ENCODE data around the gene NR1I3.

Gene NR1I3

GRCh38 chr1:161187311-161187710, 50.7 kb downstream of the NR1I3 start:
- ChIA-PET POLR2A (interaction anchor here (1.4 kb wide), 1 partner anchor 14 kb away, joined by 4 read pairs; the partner anchor contains the start of gene NDUFS2), CTCF (no interaction called here)
- TF ChIP-seq BHLHE40 (IDR thresholded peaks at IDR 0.05; ENCODE audit: borderline replicate concordance) (no peak), ELF4 (IDR thresholded peaks at IDR 0.05) (no peak), SP1 (IDR thresholded peaks at IDR 0.05) (no peak), FOXM1 (IDR thresholded peaks at IDR 0.05; ENCODE audit: borderline replicate concordance) (no peak), HDGF (IDR thresholded peaks at IDR 0.05; ENCODE audit: borderline replicate concordance) (no peak), L3MBTL2 (conservative IDR thresholded peaks at IDR 0.05) (no peak), NFRKB (IDR thresholded peaks at IDR 0.05) (no peak), TARDBP (IDR thresholded peaks at IDR 0.05) (no peak), CTBP1 (IDR thresholded peaks at IDR 0.05; ENCODE audit: borderline replicate concordance) (no peak)
- TF ChIP-seq, protein P1, sequence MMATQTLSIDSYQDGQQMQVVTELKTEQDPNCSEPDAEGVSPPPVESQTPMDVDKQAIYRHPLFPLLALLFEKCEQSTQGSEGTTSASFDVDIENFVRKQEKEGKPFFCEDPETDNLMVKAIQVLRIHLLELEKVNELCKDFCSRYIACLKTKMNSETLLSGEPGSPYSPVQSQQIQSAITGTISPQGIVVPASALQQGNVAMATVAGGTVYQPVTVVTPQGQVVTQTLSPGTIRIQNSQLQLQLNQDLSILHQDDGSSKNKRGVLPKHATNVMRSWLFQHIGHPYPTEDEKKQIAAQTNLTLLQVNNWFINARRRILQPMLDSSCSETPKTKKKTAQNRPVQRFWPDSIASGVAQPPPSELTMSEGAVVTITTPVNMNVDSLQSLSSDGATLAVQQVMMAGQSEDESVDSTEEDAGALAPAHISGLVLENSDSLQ (IDR thresholded peaks at IDR 0.05) = no peak
- DNase-seq (ENCODE audit: extremely low spot score) = no peak

DNA sequence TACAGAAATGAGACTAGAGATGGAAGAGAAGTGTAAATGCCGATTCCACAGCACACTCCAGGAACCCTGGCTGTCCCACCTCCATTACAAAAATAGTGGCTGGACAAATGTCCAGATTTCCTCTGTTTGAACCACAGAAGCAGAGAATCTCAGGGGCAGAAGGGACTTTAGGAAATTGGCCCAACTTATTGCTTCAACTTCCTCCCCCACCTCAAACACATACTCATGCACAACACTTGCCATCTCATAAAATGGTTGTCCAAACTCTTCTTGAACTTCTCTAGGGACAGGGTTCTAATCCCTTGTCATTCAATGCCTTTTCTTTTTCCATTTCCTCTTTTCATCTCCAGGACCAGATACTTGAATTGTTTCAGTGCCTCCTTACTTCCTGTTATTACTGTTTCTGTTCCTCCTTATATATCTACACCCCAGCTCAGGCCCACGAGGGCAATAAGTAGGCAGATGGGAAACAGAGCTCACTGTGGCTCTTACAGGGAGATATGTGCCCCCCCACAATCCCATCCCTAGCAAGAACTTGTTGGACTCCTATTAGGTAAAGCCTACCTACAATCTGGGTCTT, 52.2 kb downstream of the NR1I3 start:
- CTCF ChIA-PET = no interaction called here
- POLR2A ChIA-PET = interaction anchor here (1.0 kb wide), 1 partner anchor 16 kb away, joined by 3 read pairs; the partner anchor contains the start of gene NDUFS2
- TF ChIP-seq ARNT (IDR thresholded peaks at IDR 0.05) (no peak), TARDBP (IDR thresholded peaks at IDR 0.05) (no peak), SP1 (IDR thresholded peaks at IDR 0.05) (no peak), ELF4 (IDR thresholded peaks at IDR 0.05) (no peak), FOXM1 (IDR thresholded peaks at IDR 0.05; ENCODE audit: borderline replicate concordance) (no peak)
- TF ChIP-seq, protein P1 (IDR thresholded peaks at IDR 0.05) = no peak
- no peak for DNase-seq (ENCODE audit: extremely low spot score)

GRCh38 chr1:161185282-161185682, 52.7 kb downstream of the NR1I3 start:
- no peak for TF ChIP-seq HDGF (IDR thresholded peaks at IDR 0.05; ENCODE audit: borderline replicate concordance)
- TF ChIP-seq TARDBP (IDR thresholded peaks at IDR 0.05) = no peak
- no peak for TF ChIP-seq ARNT (IDR thresholded peaks at IDR 0.05)
- no peak for TF ChIP-seq BHLHE40 (IDR thresholded peaks at IDR 0.05; ENCODE audit: borderline replicate concordance)
- TF ChIP-seq SUZ12 (IDR thresholded peaks at IDR 0.05) = no peak
- no peak for TF ChIP-seq FOXA1 (IDR thresholded peaks at IDR 0.05)
- no peak for TF ChIP-seq FOXM1 (IDR thresholded peaks at IDR 0.05; ENCODE audit: borderline replicate concordance)
- TF ChIP-seq L3MBTL2 (conservative IDR thresholded peaks at IDR 0.05) = no peak
- DNase-seq (ENCODE audit: extremely low spot score) = no peak
- CTCF ChIA-PET = no interaction called here
- POLR2A ChIA-PET = no interaction called here

DNA sequence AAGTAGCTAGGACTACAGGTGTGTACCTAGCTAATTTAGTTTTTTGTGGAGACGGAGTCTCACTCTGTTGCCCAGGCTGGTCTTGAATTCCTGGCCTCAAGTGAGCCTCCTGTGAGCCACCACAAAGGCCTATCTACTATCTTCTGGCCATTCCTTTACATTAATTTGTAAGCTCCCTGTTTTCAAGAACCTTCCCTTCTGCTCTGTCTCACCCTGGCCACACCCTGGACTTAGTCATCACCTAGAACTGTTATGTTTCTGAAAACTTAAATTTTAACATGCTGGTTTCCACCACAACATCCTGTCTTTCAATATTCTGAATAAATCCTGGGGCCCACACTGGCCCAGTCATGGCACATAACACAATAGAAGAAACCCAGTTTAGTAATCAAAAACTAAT, 55.8 kb downstream of the NR1I3 start:
- POLR2A ChIA-PET = interaction anchor here (1.5 kb wide), 1 partner anchor 29 kb away, joined by 5 read pairs; the partner anchor contains the start of gene UFC1

DNA sequence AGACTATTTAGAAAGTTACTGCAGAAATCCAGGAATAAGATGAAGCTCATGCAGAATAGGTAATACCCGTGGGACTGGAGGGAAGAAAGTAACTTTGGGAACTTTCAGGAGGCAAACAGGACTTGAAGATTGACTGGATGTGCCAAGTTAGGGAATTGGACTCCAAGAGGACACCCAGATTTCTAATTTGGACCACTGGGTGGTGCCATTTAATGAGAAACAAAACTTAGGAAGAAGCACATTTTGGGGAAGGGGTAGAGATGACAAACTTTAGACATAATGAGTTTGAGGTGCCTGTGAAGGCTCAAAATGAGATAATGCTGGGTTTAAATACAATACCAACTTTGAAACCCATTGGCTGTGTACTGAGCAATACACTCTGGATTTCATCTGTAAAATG, 57.4 kb downstream of the NR1I3 start:
- no peak for DNase-seq (ENCODE audit: extremely low spot score)
- TF ChIP-seq NFRKB (IDR thresholded peaks at IDR 0.05) = no peak
- no peak for TF ChIP-seq SP1 (IDR thresholded peaks at IDR 0.05)
- TF ChIP-seq ARNT (IDR thresholded peaks at IDR 0.05) = no peak
- TF ChIP-seq HDGF (IDR thresholded peaks at IDR 0.05; ENCODE audit: borderline replicate concordance) = no peak
- no peak for TF ChIP-seq LEF1 (IDR thresholded peaks at IDR 0.05; ENCODE audit: borderline replicate concordance)
- no peak for TF ChIP-seq FOXM1 (IDR thresholded peaks at IDR 0.05; ENCODE audit: borderline replicate concordance)
- TF ChIP-seq, protein P1 (IDR thresholded peaks at IDR 0.05) = no peak
- TF ChIP-seq SUZ12 (IDR thresholded peaks at IDR 0.05) = no peak
- TF ChIP-seq BHLHE40 (IDR thresholded peaks at IDR 0.05; ENCODE audit: borderline replicate concordance) = no peak
- no peak for TF ChIP-seq FOXK2 (IDR thresholded peaks at IDR 0.05)
- no peak for TF ChIP-seq ZNF384 (IDR thresholded peaks at IDR 0.05)
- TF ChIP-seq L3MBTL2 (conservative IDR thresholded peaks at IDR 0.05) = no peak
- no peak for TF ChIP-seq ELF4 (IDR thresholded peaks at IDR 0.05)
- no peak for TF ChIP-seq CTBP1 (IDR thresholded peaks at IDR 0.05; ENCODE audit: borderline replicate concordance)
- TF ChIP-seq TARDBP (IDR thresholded peaks at IDR 0.05) = no peak
- no peak for TF ChIP-seq FOXA1 (IDR thresholded peaks at IDR 0.05)
- ChIA-PET CTCF (no interaction called here), POLR2A (no interaction called here)

More for the DNA sequence above, 55.8 kb downstream of the NR1I3 start:
- DNase-seq (ENCODE audit: extremely low spot score) = no peak
- CTCF ChIA-PET = no interaction called here
- TF ChIP-seq FOXK2 (IDR thresholded peaks at IDR 0.05) (no peak), FOXM1 (IDR thresholded peaks at IDR 0.05; ENCODE audit: borderline replicate concordance) (no peak), TARDBP (IDR thresholded peaks at IDR 0.05) (no peak)
- TF ChIP-seq, protein P1 (IDR thresholded peaks at IDR 0.05) = no peak

DNA sequence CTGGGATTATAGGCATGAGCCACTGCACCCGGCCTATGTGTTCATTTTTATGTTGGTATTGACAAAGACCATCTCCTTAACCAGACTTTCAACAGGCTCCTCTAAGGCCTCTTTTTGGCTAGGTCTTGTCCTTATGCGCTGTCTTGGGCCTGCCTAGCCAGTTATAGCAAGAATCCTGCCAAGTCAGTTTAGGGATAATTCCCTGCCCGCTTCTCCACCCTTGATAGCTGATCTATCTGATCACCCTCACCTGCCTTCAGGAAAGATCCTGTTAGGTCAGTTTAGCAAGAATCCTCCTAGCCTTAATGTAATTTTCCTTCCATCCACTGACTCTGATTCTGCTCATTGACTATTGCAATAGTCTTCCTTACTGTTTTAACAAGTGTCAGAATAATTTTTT, 58.3 kb downstream of the NR1I3 start:
- CTCF ChIA-PET = interaction anchor here (0.6 to 0.7 kb wide), 2 partner anchors 25 to 561 kb away, joined by 4 read pairs; no protein-coding TSS in a partner anchor
- DNase-seq (ENCODE audit: extremely low spot score) = no peak
- POLR2A ChIA-PET = no interaction called here
- TF ChIP-seq ELF4 (IDR thresholded peaks at IDR 0.05) = no peak
- TF ChIP-seq, protein P1 (IDR thresholded peaks at IDR 0.05) = no peak
- TF ChIP-seq SP1 (IDR thresholded peaks at IDR 0.05) = no peak
- no peak for TF ChIP-seq ZNF384 (IDR thresholded peaks at IDR 0.05)
- no peak for TF ChIP-seq HDGF (IDR thresholded peaks at IDR 0.05; ENCODE audit: borderline replicate concordance)
- TF ChIP-seq SUZ12 (IDR thresholded peaks at IDR 0.05) = no peak
- TF ChIP-seq FOXM1 (IDR thresholded peaks at IDR 0.05; ENCODE audit: borderline replicate concordance) = no peak
- no peak for TF ChIP-seq BHLHE40 (IDR thresholded peaks at IDR 0.05; ENCODE audit: borderline replicate concordance)
- no peak for TF ChIP-seq CTBP1 (IDR thresholded peaks at IDR 0.05; ENCODE audit: borderline replicate concordance)
- TF ChIP-seq TARDBP (IDR thresholded peaks at IDR 0.05) = no peak
- no peak for TF ChIP-seq ARNT (IDR thresholded peaks at IDR 0.05)
- TF ChIP-seq L3MBTL2 (conservative IDR thresholded peaks at IDR 0.05) = no peak

Measured in HEK293T (cell line).